Mucosa of rectum (tissue), 2 donors: ENCODE measurements around the gene ENDOG.

Experiments used
- H3K27ac ChIP-seq, 2 donors: one replicate each; pipeline ENCODE4 v1.7.0; 2013; ENCODE audit warnings: inconsistent platforms in 2 of 2, low read depth in 2 of 2, low read length in 2 of 2
- H3K27me3 ChIP-seq, 2 donors: one replicate each; pipeline ENCODE4 v1.7.0; 2013; ENCODE audit warnings: low read length in 2 of 2; ENCODE audit not compliant: control insufficient read depth in 2 of 2, insufficient read depth in 2 of 2
- H3K36me3 ChIP-seq, 2 donors: one replicate each; pipeline ENCODE4 v1.7.0; 2013; ENCODE audit warnings: low read length in 2 of 2; ENCODE audit not compliant: control insufficient read depth in 2 of 2, insufficient read depth in 2 of 2
- H3K4me1 ChIP-seq, 2 donors: one replicate each; pipeline ENCODE4 v1.7.0; 2013; ENCODE audit warnings: low read length in 2 of 2, mild to moderate bottlenecking in 1 of 2; ENCODE audit not compliant: control insufficient read depth in 2 of 2, insufficient read depth in 2 of 2
- H3K4me3 ChIP-seq, 2 donors: one replicate each; pipeline ENCODE4 v1.7.0; 2013; ENCODE audit warnings: low read length in 2 of 2
- H3K9ac ChIP-seq, 2 donors: one replicate each; pipeline ENCODE4 v1.7.0; 2013; ENCODE audit warnings: low read length in 2 of 2, low read depth in 1 of 2, mild to moderate bottlenecking in 1 of 2
- H3K9me3 ChIP-seq, 2 donors: one replicate each; pipeline ENCODE4 v1.7.0; 2013; ENCODE audit warnings: low read length in 2 of 2; ENCODE audit not compliant: control insufficient read depth in 2 of 2
- donor health status: healthy.
- donor health status: Normal muscosa, but diverticular disease.

ENDOG gene

DNA sequence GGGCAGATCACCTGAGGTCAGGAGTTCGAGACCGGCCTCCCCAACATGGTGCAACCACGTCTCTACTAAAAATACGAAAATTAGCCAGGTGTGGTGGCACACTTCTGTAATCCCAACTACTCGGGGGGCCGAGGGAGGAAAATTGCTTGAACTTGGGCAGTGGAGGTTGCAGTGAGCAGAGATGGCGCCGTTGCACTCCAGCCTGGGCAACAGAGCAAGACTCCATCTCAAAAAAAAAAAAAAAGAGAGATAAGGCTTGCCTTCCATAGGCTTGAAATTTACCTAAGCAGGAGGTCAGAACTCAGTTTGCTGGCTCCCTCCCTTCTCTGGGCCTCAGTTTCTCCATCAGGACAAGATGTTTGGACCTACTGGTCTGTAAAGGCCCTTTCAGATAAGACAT, 10.0 kb downstream of the ENDOG start:
- H3K36me3 ChIP-seq: peaks cover 21 to 35% of the 10 kb centered on the region in 2 donors
- H3K27ac ChIP-seq: no peak overlapping the region
- no peaks in the 10 kb centered on the region for H3K9me3 ChIP-seq
- H3K4me3 ChIP-seq: peak overlapping the region in 1 of 2 donors; percentile 92
- H3K4me1 ChIP-seq: peaks cover 5 to 8% of the 10 kb centered on the region in 2 donors
- no peaks in the 10 kb centered on the region for H3K27me3 ChIP-seq
- H3K9ac ChIP-seq: no peak overlapping the region

DNA sequence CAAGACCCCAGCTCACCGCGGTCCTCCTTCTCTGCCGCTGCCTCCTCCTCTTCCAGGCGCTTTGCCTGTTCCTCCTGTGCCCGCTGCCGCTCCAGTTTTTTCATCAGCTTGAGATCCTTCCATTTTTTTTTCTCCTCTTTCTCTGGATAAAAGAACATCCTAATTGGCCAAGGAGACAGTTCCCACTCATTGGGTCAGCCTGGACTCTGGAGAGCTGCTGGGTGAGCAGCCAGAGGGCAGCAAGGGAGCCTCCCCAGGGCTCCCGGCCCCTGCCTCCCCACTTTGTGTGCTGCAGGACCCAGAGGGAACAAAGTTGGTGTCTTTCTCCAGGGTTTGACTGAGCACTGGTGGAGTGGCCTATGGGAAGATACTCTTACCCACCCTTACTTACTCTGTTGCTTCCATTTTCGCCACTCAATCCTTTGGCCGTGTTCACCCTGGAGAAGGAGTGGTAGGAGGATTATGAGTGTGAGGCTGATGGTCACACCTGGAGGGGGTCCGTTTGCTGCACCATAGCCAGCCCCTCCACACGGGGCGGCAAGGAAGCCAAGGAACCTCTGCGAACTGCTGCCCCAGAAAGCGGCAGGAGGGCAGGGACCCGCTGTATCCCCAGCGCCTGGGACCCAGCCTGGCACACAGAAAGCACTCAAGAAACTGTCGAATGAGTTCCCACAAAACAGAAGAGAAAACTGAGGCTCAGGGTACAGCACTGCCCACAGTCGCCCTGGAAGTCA, 10.6 kb downstream of the ENDOG start:
- Histone ChIP-seq H3K4me3 (peak overlapping the region; percentile 88 to 92), H3K27ac (peak overlapping the region in 1 of 2 donors; percentile 68), H3K9ac (peak overlapping the region; percentile 79 to 86), H3K9me3 (no peaks in the 10 kb centered on the region), H3K4me1 (peaks cover 5 to 8% of the 10 kb centered on the region in 2 donors), H3K27me3 (no peaks in the 10 kb centered on the region), H3K36me3 (peaks cover 18 to 32% of the 10 kb centered on the region in 2 donors)

DNA sequence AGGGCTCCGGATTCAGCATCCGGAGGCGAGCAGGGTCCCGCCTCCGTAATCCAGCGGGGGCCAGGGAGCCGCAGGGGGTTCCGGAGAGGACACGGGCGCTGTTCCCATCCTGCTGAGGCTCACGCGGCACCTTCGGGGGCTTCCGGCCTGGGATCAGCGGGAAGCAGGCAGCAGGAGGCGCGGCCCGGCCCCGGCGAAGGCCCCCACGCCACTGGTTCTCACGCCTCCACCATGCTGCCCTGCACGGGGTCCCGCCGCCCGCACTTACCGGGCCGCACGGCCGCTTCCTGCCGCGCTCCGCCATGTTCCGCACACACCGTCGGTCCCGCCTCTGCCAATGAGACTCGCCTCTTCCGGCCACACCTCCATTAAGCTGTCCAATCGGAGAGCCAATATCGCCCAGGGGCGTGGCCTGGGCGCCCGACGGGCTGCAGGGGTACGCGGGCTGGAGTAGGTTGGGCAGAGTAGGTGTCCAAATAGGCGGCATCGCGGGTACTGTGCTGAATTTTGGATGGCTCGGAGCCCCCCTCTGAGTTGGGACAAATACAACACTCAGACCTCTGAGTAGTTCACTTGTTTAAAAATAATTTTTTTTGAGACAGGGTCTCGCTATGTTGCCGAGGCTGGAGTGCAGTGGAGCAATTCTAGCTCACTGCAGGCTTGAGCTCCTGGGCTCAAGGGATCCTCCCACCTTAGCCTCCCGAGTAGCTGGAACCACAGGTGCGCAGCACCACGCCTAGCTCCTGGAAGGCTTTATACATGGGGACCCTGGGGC, 11.4 kb downstream of the ENDOG start, which contains the start of gene SPOUT1:
TSS of gene SPOUT1 (minus strand) at position 318 of the 775 bp plus-strand sequence. CDS start at position 304, 14 bp downstream.
- Histone ChIP-seq H3K4me3 (peak within 1 kb of the TSS; percentile 88 to 92), H3K36me3 (peaks cover 18 to 30% of the 10 kb centered on the region in 2 donors), H3K27ac (peak within 1 kb of the TSS; percentile 46 to 68), H3K27me3 (no peaks in the 10 kb centered on the region), H3K9ac (peak within 1 kb of the TSS; percentile 79 to 86), H3K9me3 (no peaks in the 10 kb centered on the region), H3K4me1 (peaks cover 5 to 8% of the 10 kb centered on the region in 2 donors)

DNA sequence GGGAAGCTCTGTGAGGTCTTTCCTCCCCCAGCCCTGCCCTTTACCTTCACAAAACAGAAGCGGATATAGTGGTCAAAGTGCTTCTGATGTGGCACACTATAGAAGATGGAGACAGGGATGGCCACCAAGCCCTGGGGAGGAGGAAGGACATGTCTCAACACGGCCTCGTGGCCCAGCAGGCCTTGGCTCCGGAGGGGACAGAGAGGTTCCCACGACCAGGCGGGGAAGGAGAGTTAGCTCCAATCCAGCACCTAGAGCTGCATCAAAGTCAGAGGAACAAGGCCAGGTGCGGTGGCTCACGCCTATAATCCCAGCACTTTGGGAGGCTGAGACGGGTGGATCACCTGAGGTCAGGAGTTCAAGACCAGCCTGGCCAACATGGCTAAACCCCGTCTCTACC, 15.4 kb downstream of the ENDOG start:
- Histone ChIP-seq H3K9me3 (no peaks in the 10 kb centered on the region), H3K9ac (no peak overlapping the region), H3K36me3 (no peaks in the 10 kb centered on the region), H3K4me3 (no peak overlapping the region), H3K27ac (no peak overlapping the region), H3K27me3 (no peaks in the 10 kb centered on the region), H3K4me1 (peaks cover 3 to 4% of the 10 kb centered on the region in 2 donors)

DNA sequence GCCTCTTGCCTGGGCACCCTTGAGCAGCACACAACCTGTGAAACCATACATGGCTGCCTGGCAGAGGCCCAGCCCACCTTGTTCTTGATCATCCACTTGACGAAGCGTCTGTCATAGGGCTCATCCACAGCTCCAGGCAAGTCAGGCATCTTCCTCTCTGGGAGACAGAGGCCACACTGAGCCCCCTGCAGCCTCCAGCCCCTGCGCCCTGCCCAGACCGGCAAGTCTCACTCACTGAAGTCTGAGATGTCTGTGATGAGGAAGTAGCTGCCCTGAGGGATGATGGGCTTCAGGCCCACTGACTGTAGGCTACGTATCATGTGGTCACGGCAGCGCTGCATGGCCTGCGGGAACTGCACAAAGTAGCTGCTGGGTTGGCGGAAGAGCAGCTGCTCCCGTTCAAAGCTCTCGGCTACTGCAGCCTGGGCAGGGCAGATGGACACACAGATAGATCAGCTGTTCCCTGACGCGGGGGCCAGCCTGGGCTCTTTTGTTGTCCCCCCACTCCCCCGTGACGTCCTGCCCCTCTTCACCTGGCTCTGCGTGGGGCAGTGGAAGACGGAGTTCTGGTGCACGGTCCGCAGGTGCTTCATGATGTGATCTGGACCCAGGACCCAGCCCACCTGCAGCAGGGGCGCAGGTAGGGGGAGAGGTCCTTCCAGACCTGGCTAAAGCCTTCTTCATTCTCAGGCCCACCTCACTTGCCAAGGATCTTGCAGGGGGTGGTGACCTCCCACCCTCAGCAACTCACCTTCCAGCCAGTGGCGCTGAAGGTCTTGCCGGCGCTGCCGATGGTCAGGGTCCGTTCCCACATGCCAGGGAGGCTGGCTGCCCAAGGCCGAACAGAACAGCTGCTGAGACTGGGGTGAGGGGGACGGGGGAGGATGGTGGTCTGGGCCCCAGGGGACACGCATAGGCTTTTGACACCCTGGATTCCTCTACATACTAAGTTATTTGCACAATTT, 17.2 kb downstream of the ENDOG start:
- Histone ChIP-seq H3K9me3 (no peaks in the 10 kb centered on the region), H3K36me3 (no peaks in the 10 kb centered on the region), H3K4me1 (no peaks in the 10 kb centered on the region), H3K4me3 (no peak overlapping the region), H3K9ac (no peak overlapping the region), H3K27ac (no peak overlapping the region), H3K27me3 (no peaks in the 10 kb centered on the region)

DNA sequence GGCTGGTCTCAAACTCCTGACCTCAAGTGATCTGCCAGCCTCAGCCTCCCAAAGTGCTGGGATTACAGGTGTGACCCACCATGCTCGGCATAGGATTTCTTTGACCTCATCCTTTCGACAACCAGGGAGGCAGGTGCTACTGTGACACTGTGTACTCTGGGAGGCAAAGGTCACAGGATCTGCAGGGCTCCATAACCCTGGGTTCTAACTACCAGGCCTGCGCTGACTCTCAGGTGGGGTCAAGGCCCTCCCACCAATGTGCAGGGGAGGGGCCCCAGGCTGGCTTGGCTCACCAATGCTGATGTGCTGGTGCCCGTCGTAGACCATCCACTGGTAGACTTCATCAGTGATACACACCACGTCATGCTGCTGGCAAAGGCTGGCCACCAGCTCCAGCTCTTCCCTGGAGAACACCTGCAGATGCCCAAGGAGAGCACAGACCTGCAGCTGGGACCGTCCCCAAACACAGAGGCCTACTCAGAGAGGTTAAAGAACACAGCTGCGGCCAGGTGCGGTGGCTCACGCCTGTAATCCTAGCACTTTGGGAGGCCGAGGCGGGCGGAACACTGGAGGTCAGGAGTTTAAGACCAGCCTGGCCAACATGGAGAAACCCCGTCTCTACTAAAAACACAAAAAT, 18.3 kb downstream of the ENDOG start:
- Histone ChIP-seq H3K9me3 (no peaks in the 10 kb centered on the region), H3K27ac (no peak overlapping the region), H3K4me1 (no peaks in the 10 kb centered on the region), H3K9ac (no peak overlapping the region), H3K4me3 (no peak overlapping the region), H3K36me3 (no peaks in the 10 kb centered on the region), H3K27me3 (no peaks in the 10 kb centered on the region)

DNA sequence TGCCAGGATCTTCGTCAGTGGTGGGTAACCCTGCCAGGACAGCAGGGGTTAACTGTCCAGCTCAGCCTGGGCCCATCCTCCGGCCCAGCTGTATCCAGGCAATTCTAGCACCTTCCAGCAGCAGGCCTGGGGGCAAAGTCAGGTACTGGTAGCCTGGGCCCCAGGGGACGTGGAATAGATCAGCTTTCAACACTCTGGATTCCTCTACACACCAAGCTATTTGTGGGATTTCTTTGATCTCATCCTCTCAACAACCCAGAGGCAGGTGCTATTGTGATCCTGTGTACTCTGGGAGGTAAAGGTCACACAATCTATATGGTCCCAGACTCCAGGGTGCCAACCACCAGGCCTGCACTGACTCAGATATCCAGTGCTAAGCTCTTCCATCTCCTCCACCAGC, 20.0 kb downstream of the ENDOG start:
- no peak overlapping the region for H3K27ac ChIP-seq
- no peaks in the 10 kb centered on the region for H3K9me3 ChIP-seq
- no peaks in the 10 kb centered on the region for H3K27me3 ChIP-seq
- H3K9ac ChIP-seq: no peak overlapping the region
- no peak overlapping the region for H3K4me3 ChIP-seq
- H3K36me3 ChIP-seq: no peaks in the 10 kb centered on the region
- no peaks in the 10 kb centered on the region for H3K4me1 ChIP-seq

DNA sequence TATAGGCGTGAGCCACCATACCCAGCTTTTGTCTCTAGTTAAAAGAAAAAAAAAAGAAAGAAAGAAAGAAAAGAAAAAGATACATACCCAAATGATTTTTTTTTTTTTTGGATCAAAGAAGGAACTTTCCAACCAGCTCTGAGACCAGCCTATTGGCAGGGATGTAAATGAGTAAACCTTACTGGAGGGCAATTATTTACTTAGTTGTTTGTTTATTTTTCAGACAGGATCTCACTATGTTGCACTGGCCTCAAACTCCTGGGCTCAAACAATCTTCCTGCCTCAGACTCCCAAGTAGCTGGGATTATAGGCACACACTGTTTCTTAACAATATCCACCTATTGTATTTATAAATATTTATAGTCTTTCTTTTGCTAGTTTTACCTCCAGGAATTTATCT, 22.2 kb downstream of the ENDOG start:
- no peaks in the 10 kb centered on the region for H3K36me3 ChIP-seq
- H3K9ac ChIP-seq: no peak overlapping the region
- H3K27ac ChIP-seq: no peak overlapping the region
- no peaks in the 10 kb centered on the region for H3K4me1 ChIP-seq
- H3K4me3 ChIP-seq: no peak overlapping the region
- H3K9me3 ChIP-seq: no peaks in the 10 kb centered on the region
- H3K27me3 ChIP-seq: no peaks in the 10 kb centered on the region

DNA sequence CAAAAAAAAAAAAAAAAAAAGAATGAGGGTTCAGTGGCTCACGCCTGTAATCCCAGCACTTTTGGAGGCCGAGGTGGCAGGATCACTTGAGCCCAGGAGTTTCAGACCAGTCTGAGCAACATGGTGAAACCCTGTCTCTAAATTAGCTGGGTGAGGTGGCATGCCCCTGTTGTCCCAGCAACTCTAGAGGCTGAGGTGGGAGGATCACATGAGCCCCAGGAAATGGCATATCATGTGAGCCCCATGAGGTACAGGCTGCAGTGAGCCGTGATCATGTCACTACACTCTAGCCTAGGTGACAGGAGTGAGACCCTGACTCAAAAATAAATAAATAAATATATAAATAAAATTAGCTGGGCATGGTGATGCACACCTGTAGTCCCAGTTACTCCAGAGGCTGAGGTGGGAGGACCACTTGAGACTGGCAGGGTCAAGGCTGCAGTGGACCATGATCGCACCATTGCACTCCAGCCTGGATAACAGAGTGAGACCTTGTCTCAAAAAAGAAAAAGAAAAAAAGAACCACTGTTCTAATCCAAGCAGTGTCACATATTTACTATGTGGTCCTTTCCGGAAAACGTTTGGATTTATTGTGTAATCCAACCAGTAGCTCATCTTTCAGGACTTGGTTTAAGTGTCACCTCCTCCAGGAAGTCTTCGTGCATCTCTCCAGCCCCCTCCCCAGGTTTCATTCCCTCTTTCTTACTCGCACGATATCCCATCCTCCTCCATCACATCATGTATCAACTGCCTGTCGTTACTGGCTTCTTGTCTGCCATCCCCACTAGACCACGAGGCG, 23.6 kb downstream of the ENDOG start:
- no peak overlapping the region for H3K27ac ChIP-seq
- no peaks in the 10 kb centered on the region for H3K9me3 ChIP-seq
- no peak overlapping the region for H3K4me3 ChIP-seq
- no peaks in the 10 kb centered on the region for H3K27me3 ChIP-seq
- no peaks in the 10 kb centered on the region for H3K4me1 ChIP-seq
- no peak overlapping the region for H3K9ac ChIP-seq
- H3K36me3 ChIP-seq: no peaks in the 10 kb centered on the region
